Measurements from ENCODE around the gene JPH2.

The JPH2 gene

GRCh38 chr20:44099832-44100231 lies 87.2 kb downstream of the JPH2 start:
- DNase-seq (ENCODE audit: low spot score), result no peak

- DNase-seq (ENCODE audit: low spot score), result no peak
Measured at GRCh38 chr20:44098657-44099056, 88.3 kb downstream of the JPH2 start.

GRCh38 chr20:44098256-44098630 lies 88.7 kb downstream of the JPH2 start:
- no peak for DNase-seq (ENCODE audit: low spot score)

- no peak for DNase-seq (ENCODE audit: low spot score)
Measured at GRCh38 chr20:44097521-44098255, 89.3 kb downstream of the JPH2 start.

- no peak for DNase-seq (ENCODE audit: low spot score)
Measured at GRCh38 chr20:44095831-44096230, 91.2 kb downstream of the JPH2 start.

DNA sequence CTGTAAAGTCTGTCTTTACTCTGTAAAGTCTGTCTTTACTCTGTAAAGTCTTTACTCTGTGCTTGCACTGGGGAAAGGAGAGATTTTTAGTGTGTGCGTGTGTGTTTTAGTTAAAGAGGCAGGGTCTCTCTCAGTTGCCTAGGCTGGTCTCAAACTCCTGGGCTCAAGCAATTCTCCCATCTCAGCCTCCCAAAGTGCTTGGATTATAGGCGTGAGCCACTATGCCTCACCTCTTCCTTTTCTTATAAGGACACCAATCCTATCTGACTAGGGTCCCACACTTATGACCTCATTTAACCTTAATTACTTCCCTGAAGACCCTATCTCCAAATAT lies 93.8 kb downstream of the JPH2 start:
- DNase-seq (ENCODE audit: low spot score), result no peak

GRCh38 chr20:44092551-44093248 lies 94.3 kb downstream of the JPH2 start:
- DNase-seq (ENCODE audit: low spot score), result peak; percentile 31

- DNase-seq (ENCODE audit: low spot score), result no peak
Measured at GRCh38 chr20:44091026-44091425, 96.0 kb downstream of the JPH2 start.

GRCh38 chr20:44089987-44090674 lies 96.9 kb downstream of the JPH2 start:
- peak; percentile 58 for DNase-seq (ENCODE audit: low spot score)

DNA sequence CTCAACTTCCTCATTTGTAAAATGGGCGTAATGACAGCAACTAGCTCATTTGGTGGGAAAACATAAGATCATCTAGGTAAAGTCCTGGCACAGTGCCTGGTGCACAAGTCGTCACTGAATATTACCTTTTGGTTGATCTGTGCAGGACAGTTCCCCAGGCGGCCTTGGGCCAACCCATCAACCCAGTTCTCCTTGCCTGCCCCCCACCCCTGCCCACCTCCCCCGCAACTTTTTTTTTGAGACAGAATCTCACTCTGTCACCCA lies 99.2 kb downstream of the JPH2 start:
- no peak for DNase-seq (ENCODE audit: low spot score)

DNA sequence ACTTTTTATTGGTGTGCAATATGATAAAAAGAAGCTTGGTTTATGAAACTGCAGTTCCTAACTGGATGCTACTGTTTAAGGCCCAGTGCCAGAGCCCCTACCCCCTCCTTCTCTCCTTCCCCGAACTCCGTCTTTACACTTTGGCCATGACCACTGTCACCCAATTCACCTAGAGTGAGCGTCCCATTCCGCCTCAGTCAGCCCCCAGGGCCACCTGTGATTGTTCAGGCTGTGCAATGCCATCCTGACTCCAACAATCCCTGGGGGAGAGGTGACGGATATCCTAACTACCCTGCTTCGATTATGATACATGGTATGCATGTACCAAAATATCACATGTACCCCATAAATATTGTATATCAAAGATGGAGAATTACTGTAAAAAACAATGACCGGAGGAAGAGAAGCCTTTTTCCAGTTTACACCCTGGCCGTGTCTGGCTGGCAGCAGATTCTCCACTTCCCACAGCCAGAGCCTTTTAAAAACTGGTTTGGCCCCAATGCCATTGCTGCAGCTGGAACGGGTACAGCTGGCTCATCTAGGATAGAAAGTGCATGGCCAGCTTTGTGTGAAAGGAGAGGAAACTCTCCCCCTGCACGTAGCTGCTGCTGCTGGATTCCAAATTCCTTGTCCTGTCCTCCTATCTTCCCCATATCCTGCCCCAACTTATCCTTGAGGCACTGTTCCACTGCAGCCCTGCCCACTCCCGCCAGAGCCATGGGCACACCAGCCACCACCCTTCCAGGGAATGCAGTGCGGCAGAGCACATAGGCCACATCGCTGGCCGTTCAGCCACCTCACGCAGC lies 99.7 kb downstream of the JPH2 start:
- no peak for DNase-seq (ENCODE audit: low spot score)

GRCh38 chr20:44085616-44086434 lies 101.2 kb downstream of the JPH2 start:
- DNase-seq (ENCODE audit: low spot score), result no peak

DNA sequence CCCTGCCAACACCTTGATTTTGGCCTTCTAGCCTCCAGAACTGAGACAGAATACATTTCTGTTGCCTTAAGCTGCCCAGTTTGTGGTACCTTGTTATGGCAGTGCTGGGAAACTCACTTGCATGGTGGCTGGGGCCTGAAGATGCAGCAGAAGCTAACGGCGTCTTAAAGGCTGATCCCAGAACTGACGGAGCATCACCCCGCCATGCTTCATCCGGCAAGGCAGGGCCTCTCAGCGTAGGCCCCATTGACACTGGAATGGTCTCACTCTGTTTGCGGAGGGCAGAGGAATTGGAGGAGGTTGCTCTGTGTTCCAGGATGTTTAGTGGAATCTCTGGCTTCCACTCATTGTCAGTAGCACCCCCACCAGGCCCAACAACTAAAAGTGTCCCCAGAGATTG lies 102.1 kb downstream of the JPH2 start:
- DNase-seq (ENCODE audit: low spot score), result no peak

DNA sequence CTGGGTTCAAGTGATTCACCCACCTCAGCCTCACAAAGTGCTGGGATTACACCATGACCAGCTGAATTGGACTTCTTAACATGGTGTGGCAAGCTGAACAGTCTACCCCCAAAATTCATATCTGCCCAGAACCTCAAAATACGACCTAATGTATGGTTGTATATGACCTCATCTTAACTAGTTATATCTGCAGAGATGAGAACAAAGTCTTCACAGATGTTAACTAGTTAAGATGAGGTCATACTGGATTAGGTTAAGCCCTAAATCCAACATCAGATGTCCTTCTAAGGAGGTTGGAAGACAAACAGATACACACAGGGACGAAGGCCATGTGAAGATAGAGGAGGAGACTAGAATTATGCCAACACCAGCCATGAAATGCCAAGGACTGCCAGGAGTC lies 102.5 kb downstream of the JPH2 start:
- DNase-seq (ENCODE audit: low spot score), result no peak

DNA sequence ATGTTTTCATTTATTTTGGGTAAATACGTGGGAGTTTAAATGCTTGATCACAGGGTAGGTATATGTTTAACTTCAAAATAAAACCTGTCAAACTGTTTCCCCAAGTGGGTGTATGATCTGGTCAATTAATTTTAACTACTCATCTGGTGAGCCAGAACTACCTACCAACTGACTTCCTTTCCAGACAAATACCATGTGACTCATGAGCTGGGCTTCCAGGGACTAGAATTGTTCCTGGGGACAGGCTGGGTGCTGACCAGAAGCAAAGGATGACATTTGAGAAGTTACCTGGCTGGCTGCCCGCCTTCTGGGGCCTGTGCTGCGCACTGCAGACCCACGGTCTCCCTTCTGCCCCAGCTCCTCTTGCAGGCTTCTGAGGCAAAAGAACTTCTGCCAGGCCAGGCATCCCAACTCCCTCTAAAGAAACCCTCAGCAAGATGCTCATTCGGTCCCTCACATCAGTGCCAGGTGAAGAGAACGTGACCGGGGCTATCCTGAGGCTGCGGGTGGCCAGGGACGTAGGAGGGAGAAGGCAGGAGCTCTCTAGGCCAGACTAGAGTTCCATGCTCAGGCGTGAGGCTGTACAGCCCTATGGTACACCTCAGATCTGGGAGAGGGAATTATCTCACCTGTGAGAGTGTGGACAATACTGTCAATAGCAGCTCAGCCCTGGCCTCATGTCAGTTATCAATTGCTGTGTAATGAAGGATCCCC lies 103.6 kb downstream of the JPH2 start:
- peak; percentile 32 for DNase-seq (ENCODE audit: low spot score)

DNA sequence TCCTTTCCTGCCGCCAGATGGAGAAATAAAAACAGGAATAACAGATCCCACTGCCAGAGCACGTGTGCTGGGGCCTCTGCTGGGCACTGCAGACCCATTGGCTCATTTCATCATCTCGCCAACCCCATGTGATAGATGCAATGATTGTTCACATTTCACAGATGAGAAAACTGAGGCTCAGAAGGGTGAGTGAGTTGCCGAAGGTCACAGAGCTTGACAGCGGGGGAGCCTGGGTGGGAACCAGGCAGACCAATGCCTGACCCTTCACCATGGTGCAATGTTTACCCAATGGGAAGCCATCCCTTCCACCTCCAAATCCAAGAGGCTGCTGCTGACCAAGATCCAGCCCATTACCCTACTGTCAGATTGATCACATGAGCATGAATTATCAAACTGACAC lies 105.1 kb downstream of the JPH2 start:
- DNase-seq (ENCODE audit: low spot score), result no peak

DNA sequence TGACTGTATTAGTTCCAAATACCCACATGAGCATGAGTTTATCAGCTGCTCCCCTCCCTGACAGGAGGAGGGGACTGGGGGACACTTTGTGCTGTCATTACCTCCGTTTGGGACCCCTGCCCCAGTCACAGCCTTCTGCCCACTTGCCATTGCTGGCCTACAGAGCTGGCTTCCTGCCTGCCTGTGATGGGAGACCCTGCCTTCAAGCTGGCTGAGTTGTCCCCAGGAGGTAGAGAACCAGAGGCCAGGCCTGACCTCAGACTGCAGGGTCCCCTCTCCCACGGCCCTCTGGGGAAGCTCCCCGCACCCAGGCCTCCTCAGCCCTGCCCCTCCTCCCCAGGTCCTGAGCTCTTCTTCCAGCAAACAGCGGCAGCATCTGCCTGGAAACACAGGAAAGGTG lies 105.5 kb downstream of the JPH2 start:
- no peak for DNase-seq (ENCODE audit: low spot score)

DNA sequence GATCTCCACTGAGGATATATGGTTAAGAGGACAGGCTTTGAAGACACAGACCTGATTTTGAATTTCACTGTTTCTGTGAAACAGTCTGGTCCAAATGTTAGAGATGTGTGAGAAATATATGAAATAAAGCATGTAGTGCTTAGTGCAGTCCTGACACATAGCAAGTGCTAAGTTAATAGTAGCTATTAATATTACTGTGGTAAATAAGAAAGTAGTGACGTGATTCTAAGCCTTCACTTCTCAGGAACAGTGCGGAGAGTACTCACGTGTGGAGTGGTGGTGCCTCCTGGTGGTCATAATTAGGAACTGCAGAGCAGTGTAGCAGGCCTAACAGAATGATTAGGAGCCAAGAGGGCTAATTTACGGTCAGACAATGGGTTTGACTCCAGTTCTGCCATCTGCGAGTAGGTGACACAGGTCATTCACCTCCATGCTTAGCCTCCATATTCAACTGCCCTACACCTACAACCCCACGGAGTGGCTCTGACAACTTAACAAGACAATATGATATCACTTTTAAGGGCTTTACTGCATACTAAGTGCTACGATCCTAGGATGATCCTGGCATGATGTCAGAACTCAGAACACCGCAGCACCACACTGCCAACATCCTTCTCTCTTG lies 106.2 kb downstream of the JPH2 start:
- DNase-seq (ENCODE audit: low spot score), result peak; percentile 83

DNA sequence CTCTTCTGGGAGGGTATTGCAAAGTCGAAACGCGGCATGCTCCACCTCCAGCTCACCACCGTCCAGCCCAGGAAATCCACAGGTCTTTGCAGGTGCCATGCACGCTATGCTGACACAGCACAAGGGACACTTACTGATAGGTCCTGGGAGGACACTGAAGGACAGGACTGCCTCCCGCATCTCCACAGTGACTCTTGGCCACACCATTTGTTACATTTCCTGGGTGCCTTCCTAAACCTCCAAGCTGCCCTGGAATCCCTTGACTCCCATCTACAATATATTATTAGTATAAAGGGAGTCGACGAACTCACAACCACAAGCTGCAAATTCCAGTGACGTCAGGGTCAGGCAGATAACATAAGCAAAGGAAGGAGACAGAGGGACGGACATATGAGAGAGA lies 106.9 kb downstream of the JPH2 start:
- DNase-seq (ENCODE audit: low spot score), result no peak

GRCh38 chr20:44079291-44079690 lies 107.7 kb downstream of the JPH2 start:
- no peak for DNase-seq (ENCODE audit: low spot score)

DNA sequence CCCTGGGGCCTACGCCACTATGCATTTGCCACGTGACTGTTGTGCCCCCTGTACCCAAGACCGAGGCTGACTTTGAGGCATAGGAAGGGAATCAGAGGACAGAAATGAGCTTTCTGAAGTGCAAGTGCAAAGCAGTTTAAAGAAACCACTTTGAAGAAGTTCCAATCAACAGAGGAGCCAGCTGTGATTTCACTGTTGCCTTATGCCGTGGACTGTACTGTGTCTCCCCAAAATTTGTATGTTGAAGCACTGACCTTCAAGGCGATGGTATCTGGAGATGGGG lies 111.1 kb downstream of the JPH2 start:
- DNase-seq (ENCODE audit: low spot score), result no peak
